Glutamatergic neuron (in vitro differentiated cells): ENCODE measurements around the gene IQCK. TPM values are rescaled to one million over a fixed set of nuclear protein-coding genes. Genes with fewer than 3 reads are reported as not detected.

Experiments
- DNase-seq: peaks from one replicate; pipeline ENCODE4 v3.0.0; 2022
- H3K27ac Mint-ChIP-seq: one replicate; pipeline ENCODE4 v1.8.0; 2020; ENCODE audit warnings: mild to moderate bottlenecking, mixed read lengths, inconsistent platforms; ENCODE audit not compliant: unreplicated experiment
- H3K27me3 Mint-ChIP-seq: one replicate; pipeline ENCODE4 v1.8.0; 2020; ENCODE audit warnings: mild to moderate bottlenecking, moderate library complexity, mixed read lengths, inconsistent platforms; ENCODE audit not compliant: unreplicated experiment
- H3K36me3 Mint-ChIP-seq: one replicate; pipeline ENCODE4 v1.8.0; 2020; ENCODE audit warnings: mild to moderate bottlenecking, mixed read lengths, inconsistent platforms; ENCODE audit not compliant: unreplicated experiment
- H3K4me1 Mint-ChIP-seq: one replicate; pipeline ENCODE4 v1.8.0; 2020; ENCODE audit warnings: mild to moderate bottlenecking, low read depth, mixed read lengths, inconsistent platforms; ENCODE audit not compliant: unreplicated experiment
- H3K4me3 Mint-ChIP-seq: one replicate; pipeline ENCODE4 v1.8.0; 2020; ENCODE audit warnings: mild to moderate bottlenecking, mixed read lengths, inconsistent platforms; ENCODE audit not compliant: unreplicated experiment
- H3K9me3 Mint-ChIP-seq: one replicate; pipeline ENCODE4 v1.8.0; 2020; ENCODE audit warnings: mild to moderate bottlenecking, moderate library complexity, mixed read lengths, inconsistent platforms; ENCODE audit not compliant: unreplicated experiment
- CTCF ChIP-seq: fragments of 200-600 bp; sonication (generic); IDR thresholded peaks from one replicate; pipeline ENCODE4 v1.5.0; 2021; ENCODE audit not compliant: partially characterized antibody, unreplicated experiment
- total RNA-seq: library from RNA; stranded (reverse); fragmentation: NEBNext Ultra II Directional; extraction: Animal tissue kit (Norgen Biotek cat#: 25700); gene quantifications from one replicate; pipeline ENCODE4 v1.2.1, GENCODE V29; 2021; ENCODE audit not compliant: unreplicated experiment

IQCK gene
- total RNA-seq, 1 donor from 2014 or later, result 5.1 TPM

- H3K36me3 Mint-ChIP-seq, result peaks cover 3% of the 10 kb centered on the region
- H3K9me3 Mint-ChIP-seq, result peaks cover 16% of the 10 kb centered on the region
- DNase-seq, result no peak
- peaks cover 29% of the 10 kb centered on the region for H3K4me1 Mint-ChIP-seq
- H3K27me3 Mint-ChIP-seq, result peaks cover 10% of the 10 kb centered on the region
- H3K27ac Mint-ChIP-seq, result no peak overlapping the region
- H3K4me3 Mint-ChIP-seq, result peak overlapping the region; percentile 5
- TF ChIP-seq CTCF, result no peak
Measured at GRCh38 chr16:19876501-19877059, 158.5 kb downstream of the IQCK start.

GRCh38 chr16:19878757-19879156, 160.7 kb downstream of the IQCK start:
- Mint-ChIP-seq H3K27ac (no peak overlapping the region), H3K36me3 (no peaks in the 10 kb centered on the region), H3K4me3 (no peak overlapping the region), H3K9me3 (peaks cover 19% of the 10 kb centered on the region), H3K27me3 (peaks cover 14% of the 10 kb centered on the region), H3K4me1 (peaks cover 42% of the 10 kb centered on the region)
- DNase-seq, result no peak
- no peak for TF ChIP-seq CTCF

- Mint-ChIP-seq H3K9me3 (peaks cover 19% of the 10 kb centered on the region), H3K27me3 (peaks cover 11% of the 10 kb centered on the region), H3K27ac (peak overlapping the region; percentile 28), H3K4me3 (no peak overlapping the region), H3K4me1 (peaks cover 38% of the 10 kb centered on the region), H3K36me3 (no peaks in the 10 kb centered on the region)
- DNase-seq, result peak; percentile 65
- TF ChIP-seq CTCF, result no peak
Measured at GRCh38 chr16:19879241-19879792, 161.2 kb downstream of the IQCK start.

- peaks cover 14% of the 10 kb centered on the region for H3K9me3 Mint-ChIP-seq
- no peak for TF ChIP-seq CTCF
- DNase-seq, result no peak
- H3K36me3 Mint-ChIP-seq, result no peaks in the 10 kb centered on the region
- H3K27me3 Mint-ChIP-seq, result peaks cover 16% of the 10 kb centered on the region
- peaks cover 25% of the 10 kb centered on the region for H3K4me1 Mint-ChIP-seq
- no peak overlapping the region for H3K27ac Mint-ChIP-seq
- H3K4me3 Mint-ChIP-seq, result no peak overlapping the region
Measured at GRCh38 chr16:19881028-19881427, 163.0 kb downstream of the IQCK start.

GRCh38 chr16:19881783-19882182, 163.7 kb downstream of the IQCK start:
- no peak overlapping the region for H3K4me3 Mint-ChIP-seq
- H3K27ac Mint-ChIP-seq, result no peak overlapping the region
- DNase-seq, result no peak
- H3K27me3 Mint-ChIP-seq, result peaks cover 18% of the 10 kb centered on the region
- H3K4me1 Mint-ChIP-seq, result peaks cover 18% of the 10 kb centered on the region
- no peaks in the 10 kb centered on the region for H3K36me3 Mint-ChIP-seq
- TF ChIP-seq CTCF, result no peak
- H3K9me3 Mint-ChIP-seq, result peaks cover 10% of the 10 kb centered on the region
